GM19025 (cell line): ENCODE data around the gene FDXR.

Experiments
- ATAC-seq: cut with Tn5 transposase; IDR thresholded peaks from one replicate; pipeline ENCODE4 v1.9.1; 2021; ENCODE audit warnings: mild to moderate bottlenecking, low read depth, moderate library complexity; ENCODE audit not compliant: unreplicated experiment

FDXR gene

DNA sequence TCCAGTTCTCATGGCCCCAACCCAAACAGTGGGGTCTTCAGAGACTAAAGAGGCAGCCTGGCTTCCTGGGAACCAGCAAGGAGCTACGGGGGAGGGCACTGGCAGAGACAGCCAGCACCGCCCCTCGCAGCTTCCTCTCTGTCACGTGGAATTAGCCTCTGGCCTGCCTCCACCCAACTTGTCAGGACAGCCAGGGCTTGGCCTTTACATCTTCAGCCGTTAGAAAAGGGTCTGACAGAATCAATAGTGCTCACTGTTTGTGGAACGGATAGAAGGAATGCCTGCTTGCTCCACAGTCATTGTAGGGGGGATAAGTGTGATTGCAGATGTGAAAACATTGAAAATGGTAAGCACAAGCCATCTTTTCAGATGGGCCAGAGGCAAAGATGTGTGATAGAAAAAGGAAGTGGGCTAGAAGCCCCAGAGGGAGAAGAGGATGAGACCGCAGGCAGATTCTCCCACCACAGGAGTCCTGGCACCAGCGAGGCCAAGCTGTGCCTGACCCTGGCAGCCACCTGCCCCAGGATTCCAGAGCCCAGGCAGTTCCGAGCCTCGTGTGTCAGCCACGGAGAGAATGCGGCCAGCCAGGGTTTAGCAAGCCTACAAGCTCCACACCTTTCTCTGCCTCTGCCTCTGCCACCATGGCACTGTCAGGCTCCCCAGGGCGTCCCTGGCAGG lies 31.7 kb downstream of the FDXR start:
- no peak for ATAC-seq

DNA sequence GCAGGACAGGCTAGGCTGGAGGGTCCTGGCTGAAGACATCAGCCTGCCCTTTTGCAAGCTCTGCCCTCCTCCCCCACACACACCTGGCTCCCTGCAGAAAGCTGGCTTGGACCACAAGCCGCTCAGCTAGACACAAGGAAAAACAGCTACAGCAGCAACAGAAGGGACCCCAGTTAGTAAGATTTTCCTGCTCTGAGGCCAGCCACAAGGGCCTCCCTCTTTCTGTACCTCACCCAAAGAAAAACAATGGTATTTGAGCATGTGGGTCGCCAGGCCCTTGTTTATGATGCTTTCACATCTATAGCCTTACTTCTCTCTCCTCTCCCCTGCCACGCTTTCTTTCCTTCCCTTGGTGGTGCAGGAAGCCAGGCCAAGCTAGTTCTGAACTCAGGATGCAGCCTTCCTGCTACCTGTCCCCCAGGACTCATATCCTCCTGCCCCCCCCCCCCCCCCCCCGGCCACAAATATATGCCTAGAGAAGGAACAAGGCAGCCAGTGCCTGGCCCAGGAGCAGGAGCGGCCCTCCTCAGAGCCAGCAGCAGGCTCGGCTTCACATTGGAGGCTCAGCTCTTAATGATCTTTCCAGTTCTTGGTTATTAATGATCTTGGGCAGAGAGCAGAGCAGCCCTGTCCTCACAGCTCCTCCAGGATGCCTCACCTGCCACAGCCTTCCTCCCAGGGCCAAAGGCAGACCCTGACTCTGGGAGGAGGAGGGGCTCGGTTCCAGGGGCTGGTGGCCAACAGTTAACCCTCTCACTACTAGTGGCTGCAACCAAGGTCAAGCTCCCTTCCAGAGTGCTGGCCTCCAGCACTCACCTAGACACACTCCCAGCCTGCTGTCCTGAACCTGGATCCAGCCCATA lies 32.6 kb downstream of the FDXR start:
- ATAC-seq: no peak

DNA sequence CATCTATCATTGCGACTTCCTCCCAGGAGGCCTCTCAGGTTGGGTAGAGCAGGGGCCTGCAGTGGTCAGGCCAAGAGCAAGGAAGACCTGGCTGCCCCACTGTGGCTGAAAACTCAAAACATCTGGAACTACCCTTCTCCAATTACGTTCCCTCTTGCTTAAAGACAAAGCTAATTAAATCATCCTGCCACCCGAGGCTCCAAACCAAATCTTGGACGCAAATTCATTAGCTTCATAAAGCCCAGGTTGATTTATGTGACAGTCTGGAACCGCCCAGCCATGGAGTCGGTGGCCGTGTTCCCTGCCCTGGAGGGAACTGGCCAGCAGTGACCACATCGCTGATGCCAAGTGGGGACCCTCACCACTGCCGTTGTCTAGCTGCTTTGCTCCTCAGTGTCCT lies 34.5 kb downstream of the FDXR start:
- ATAC-seq: no peak

GRCh38 chr17:74836691-74837467 lies 35.9 kb downstream of the FDXR start:
- ATAC-seq: no peak

GRCh38 chr17:74836191-74836590 lies 36.6 kb downstream of the FDXR start:
- no peak for ATAC-seq

- no peak for ATAC-seq
These were observed 39.1 kb downstream of the FDXR start for GRCh38 chr17:74833501-74834377.

DNA sequence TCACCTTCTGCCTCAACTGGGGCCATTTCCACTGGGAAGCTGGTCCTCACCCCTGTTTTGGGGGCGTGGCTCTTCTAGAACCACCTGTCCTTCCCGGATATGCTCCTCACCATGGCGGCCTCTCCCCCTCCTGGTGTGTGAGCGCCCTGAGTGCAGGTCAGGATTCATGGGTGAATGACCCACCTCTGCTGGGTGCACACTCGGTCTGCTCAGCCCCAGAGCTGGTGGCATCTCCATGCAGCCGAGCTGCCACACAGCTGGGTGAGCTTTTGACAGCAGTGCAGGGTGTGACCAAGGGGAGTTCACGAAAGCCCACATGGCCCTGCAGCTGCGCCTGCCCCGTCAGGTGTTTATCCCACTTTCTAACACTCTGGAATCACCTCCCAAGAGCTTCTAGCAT lies 40.4 kb downstream of the FDXR start:
- no peak for ATAC-seq

- no peak for ATAC-seq
These were observed 41.2 kb downstream of the FDXR start for GRCh38 chr17:74831444-74832146.

DNA sequence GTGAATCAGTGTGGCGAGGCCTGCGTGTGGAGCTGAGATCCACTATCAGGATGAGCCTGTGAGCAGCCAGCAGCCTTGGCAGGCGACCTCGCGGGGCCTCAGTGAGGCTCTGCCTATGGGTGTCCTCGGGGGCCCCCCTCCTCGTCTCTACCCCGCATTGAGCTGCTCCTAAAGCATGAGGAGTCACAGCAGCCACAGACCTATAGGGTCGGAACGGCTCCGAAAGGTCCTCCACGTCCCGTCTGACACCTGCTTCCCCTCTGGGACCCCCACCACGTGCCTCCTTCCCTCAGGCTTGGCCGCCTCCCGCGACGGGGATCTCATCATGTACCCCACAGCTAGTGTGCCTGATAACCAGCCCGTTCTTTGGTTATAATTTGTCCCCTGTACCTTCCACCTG lies 41.9 kb downstream of the FDXR start:
- no peak for ATAC-seq

- ATAC-seq: no peak
These were observed 45.0 kb downstream of the FDXR start for GRCh38 chr17:74827800-74828199.

DNA sequence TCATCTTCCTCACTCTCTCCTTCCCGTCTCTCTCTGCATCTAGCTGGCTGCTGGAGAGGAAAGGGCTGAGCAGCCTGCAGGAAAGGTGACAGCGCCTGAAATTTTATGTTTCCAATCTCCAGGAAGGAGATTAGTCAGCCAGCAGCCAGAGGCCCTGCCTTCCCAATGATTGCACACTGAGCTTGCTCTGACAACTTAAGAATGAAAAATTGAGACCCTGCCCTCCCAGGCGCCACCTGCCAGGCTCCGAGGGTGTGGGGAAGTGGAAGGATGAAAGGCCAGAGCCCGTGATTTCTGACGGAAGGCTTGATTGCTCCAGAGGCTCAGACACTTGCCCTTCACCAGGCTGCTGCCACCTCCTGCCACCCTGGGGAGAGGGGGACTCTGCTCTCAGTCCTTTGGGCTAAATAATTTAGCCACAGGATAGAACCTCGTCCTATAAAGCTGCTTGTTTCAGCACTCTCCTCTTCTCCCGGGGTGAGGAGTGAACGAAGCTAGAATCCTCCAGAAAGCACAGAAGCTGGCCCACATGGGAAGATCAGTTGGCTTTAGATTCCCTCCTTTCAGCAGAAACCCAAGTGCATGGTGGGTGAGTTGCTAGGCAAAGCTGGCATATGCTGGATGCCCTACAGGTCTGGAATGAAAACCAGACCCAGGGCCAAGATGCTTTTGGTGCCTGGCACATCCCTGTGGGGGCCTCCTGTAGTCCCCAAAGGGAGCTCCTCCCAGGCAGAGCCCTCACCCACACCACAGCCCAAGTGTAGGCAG lies 46.7 kb downstream of the FDXR start:
- no peak for ATAC-seq

- no peak for ATAC-seq
These were observed 47.7 kb downstream of the FDXR start for GRCh38 chr17:74824961-74825627.

DNA sequence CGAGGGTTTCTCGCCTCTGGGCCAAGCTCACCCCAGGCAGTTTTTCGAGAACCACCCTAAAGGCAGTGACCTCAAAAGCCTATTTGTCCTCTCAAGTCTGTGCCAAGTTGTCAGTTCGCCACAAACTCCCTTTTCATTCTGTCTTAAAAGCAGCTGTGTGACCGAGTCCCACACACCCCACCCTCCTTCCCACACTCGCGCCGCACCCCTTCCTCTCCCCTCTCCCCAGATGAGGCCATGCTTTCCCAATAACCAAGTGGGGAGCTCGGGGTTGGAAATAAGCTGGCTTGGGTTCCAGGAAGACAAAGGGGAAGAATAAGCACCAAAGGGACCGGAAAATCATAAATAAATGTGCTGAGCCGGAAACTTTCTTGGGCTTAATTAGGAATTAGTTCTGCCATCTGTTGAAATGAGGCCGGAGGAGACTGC lies 49.8 kb downstream of the FDXR start:
- ATAC-seq: no peak

GRCh38 chr17:74822335-74822938 lies 50.4 kb downstream of the FDXR start:
- ATAC-seq: no peak

- ATAC-seq: no peak
These were observed 51.0 kb downstream of the FDXR start for GRCh38 chr17:74821655-74822334.

- ATAC-seq: no peak
These were observed 52.9 kb downstream of the FDXR start for GRCh38 chr17:74819801-74820436.
